CD4-positive, alpha-beta T cell treated with Interleukin-17A for 1 hour (primary cell): ENCODE results near the gene RETREG2.

ENCODE experiments used
- DNase-seq: peaks from one replicate; pipeline ENCODE4 v3.0.0-alpha.2; 2020

Gene RETREG2

GRCh38 chr2:219169930-219170654, 8.0 kb upstream of the RETREG2 start, which contains the start of gene SLC23A3:
SLC23A3 (minus strand) TSS chr2:219170029; CDS start chr2:219169984, 45 bp downstream.
- no peak for DNase-seq

GRCh38 chr2:219171231-219171651, 6.8 kb upstream of the RETREG2 start:
- peak; percentile 68 for DNase-seq

GRCh38 chr2:219172231-219173154, 5.6 kb upstream of the RETREG2 start:
- no peak for DNase-seq

- DNase-seq, result no peak
Measured at GRCh38 chr2:219173176-219173575, 4.9 kb upstream of the RETREG2 start.

GRCh38 chr2:219174146-219174545, 3.9 kb upstream of the RETREG2 start:
- DNase-seq, result no peak

GRCh38 chr2:219174801-219175200, 3.3 kb upstream of the RETREG2 start:
- DNase-seq, result no peak

- no peak for DNase-seq
Measured at GRCh38 chr2:219175486-219175885, 2.6 kb upstream of the RETREG2 start.

GRCh38 chr2:219175928-219176817, 1.9 kb upstream of the RETREG2 start:
- DNase-seq, result peak; percentile 28

GRCh38 chr2:219176818-219177551, 1.1 kb upstream of the RETREG2 start, which contains the start of gene CNPPD1:
CNPPD1 (minus strand) TSS chr2:219176925; CDS start chr2:219176828, 97 bp downstream.
- peak; percentile 89 for DNase-seq

- DNase-seq, result no peak
Measured at GRCh38 chr2:219178377-219179175, 501 bp downstream of the RETREG2 start.

GRCh38 chr2:219179601-219180465, 1.8 kb downstream of the RETREG2 start:
- no peak for DNase-seq

- DNase-seq, result no peak
Measured at GRCh38 chr2:219180961-219181360, 2.9 kb downstream of the RETREG2 start.

GRCh38 chr2:219181531-219181930, 3.5 kb downstream of the RETREG2 start:
- DNase-seq, result no peak

- no peak for DNase-seq
Measured at GRCh38 chr2:219182331-219183150, 4.5 kb downstream of the RETREG2 start.

GRCh38 chr2:219183151-219183772, 5.2 kb downstream of the RETREG2 start:
- no peak for DNase-seq

GRCh38 chr2:219184121-219184520, 6.0 kb downstream of the RETREG2 start:
- no peak for DNase-seq

- DNase-seq, result no peak
Measured at GRCh38 chr2:219186754-219187456, 8.8 kb downstream of the RETREG2 start.

GRCh38 chr2:219197388-219197787, 19.3 kb downstream of the RETREG2 start:
- no peak for DNase-seq
